Brain microvascular endothelial cell (primary cell): ENCODE results near the gene GJB3.

Source experiments
- DNase-seq: peaks from one replicate; pipeline ENCODE4 v3.0.0-alpha.2; 2020
- H3K27ac ChIP-seq: fragments of 250-450 bp; sonication (Bioruptor Pico); 2 replicates; pipeline ENCODE4 v1.5.1; 2020; ENCODE audit warnings: mild to moderate bottlenecking, moderate library complexity
- H3K27me3 ChIP-seq: fragments of 250-450 bp; sonication (Bioruptor Pico); replicated peaks from 2 replicates; pipeline ENCODE4 v1.5.1; 2020; ENCODE audit warnings: mild to moderate bottlenecking
- H3K36me3 ChIP-seq: fragments of 250-450 bp; sonication (Bioruptor Pico); replicated peaks from 2 replicates; pipeline ENCODE4 v1.5.1; 2020; ENCODE audit warnings: mild to moderate bottlenecking
- H3K4me3 ChIP-seq: 2 replicates; pipeline ENCODE4 v1.5.1; 2011; ENCODE audit warnings: low read depth, mild to moderate bottlenecking, control low read depth, low read length, moderate library complexity
- CTCF ChIP-seq: IDR thresholded peaks from 2 replicates; pipeline ENCODE4 v1.5.1; 2011; ENCODE audit warnings: low read depth, mild to moderate bottlenecking, moderate library complexity, low read length, control low read depth, inconsistent platforms; ENCODE audit errors: missing control alignments
- in situ Hi-C: cut with HindIII; loops from 2 replicates; pipeline ENCODE4 v1.10.0; 2017; ENCODE audit warnings: low sequenced_read_pairs, low pct_ligation_motif_present

The GJB3 gene

GRCh38 chr1:34746785-34747637 lies 34.0 kb upstream of the GJB3 start:
- in situ Hi-C loops, result no loop called here
- TF ChIP-seq CTCF, result no peak
- Histone ChIP-seq H3K36me3 (no peaks in the 10 kb centered on the region), H3K27me3 (no peaks in the 10 kb centered on the region), H3K4me3 (no peak overlapping the region), H3K27ac (no peak overlapping the region)
- DNase-seq, result no peak

- Histone ChIP-seq H3K27ac (no peak overlapping the region), H3K27me3 (no peaks in the 10 kb centered on the region), H3K36me3 (no peaks in the 10 kb centered on the region), H3K4me3 (no peak overlapping the region)
- TF ChIP-seq CTCF, result no peak
- in situ Hi-C loops, result no loop called here
- no peak for DNase-seq
Measured at GRCh38 chr1:34747638-34747941, 33.4 kb upstream of the GJB3 start.

GRCh38 chr1:34749992-34750391 lies 31.0 kb upstream of the GJB3 start:
- Histone ChIP-seq H3K36me3 (no peaks in the 10 kb centered on the region), H3K4me3 (no peak overlapping the region), H3K27ac (no peak overlapping the region), H3K27me3 (no peaks in the 10 kb centered on the region)
- in situ Hi-C loops, result no loop called here
- no peak for TF ChIP-seq CTCF
- no peak for DNase-seq

- no peak for TF ChIP-seq CTCF
- no peak for DNase-seq
- Histone ChIP-seq H3K27ac (no peak overlapping the region), H3K27me3 (no peaks in the 10 kb centered on the region), H3K4me3 (no peak overlapping the region), H3K36me3 (no peaks in the 10 kb centered on the region)
- in situ Hi-C loops, result no loop called here
Measured at GRCh38 chr1:34750610-34751009, 30.4 kb upstream of the GJB3 start.

- in situ Hi-C loops, result no loop called here
- H3K27me3 ChIP-seq, result no peaks in the 10 kb centered on the region
- no peak overlapping the region for H3K27ac ChIP-seq
Measured at GRCh38 chr1:34753163-34753562, 27.9 kb upstream of the GJB3 start.

More at GRCh38 chr1:34753163-34753562, 27.9 kb upstream of the GJB3 start:
- Histone ChIP-seq H3K36me3 (no peaks in the 10 kb centered on the region), H3K4me3 (no peak overlapping the region)
- no peak for TF ChIP-seq CTCF
- no peak for DNase-seq
